COLO668 (cell line): ENCODE data around the gene EMC10.

Source experiments
- DNase-seq: peaks from one replicate; lab custom pipeline; 2025; ENCODE audit not compliant: unreplicated experiment; lab: John Stamatoyannopoulos, UW

The EMC10 gene

GRCh38 chr19:50477751-50478515 is 1.6 kb downstream of the EMC10 start:
- DNase-seq: no peak

- DNase-seq: peak; percentile 5
Observed at GRCh38 chr19:50478901-50479715, 2.8 kb downstream of the EMC10 start.

- DNase-seq: no peak
Observed at GRCh38 chr19:50479761-50480251, 3.5 kb downstream of the EMC10 start.

GRCh38 chr19:50480281-50481111 is 4.2 kb downstream of the EMC10 start:
- DNase-seq: no peak

- no peak for DNase-seq
Observed at GRCh38 chr19:50481351-50482149, 5.2 kb downstream of the EMC10 start.

- no peak for DNase-seq
Observed at GRCh38 chr19:50482271-50482855, 6.1 kb downstream of the EMC10 start.

- DNase-seq: no peak
Observed at GRCh38 chr19:50482916-50483315, 6.6 kb downstream of the EMC10 start.

- no peak for DNase-seq
Observed at GRCh38 chr19:50485284-50485955, 9.1 kb downstream of the EMC10 start.

GRCh38 chr19:50486823-50487515 is 10.7 kb downstream of the EMC10 start:
- DNase-seq: peak; percentile 72

GRCh38 chr19:50488389-50489194 is 12.3 kb downstream of the EMC10 start:
- DNase-seq: no peak

- DNase-seq: no peak
Observed at GRCh38 chr19:50489461-50490011, 13.2 kb downstream of the EMC10 start.

- DNase-seq: no peak
Observed at GRCh38 chr19:50490411-50490811, 14.1 kb downstream of the EMC10 start.

GRCh38 chr19:50490991-50491472 is 14.7 kb downstream of the EMC10 start:
- no peak for DNase-seq

GRCh38 chr19:50492303-50493052 is 16.2 kb downstream of the EMC10 start:
- no peak for DNase-seq

GRCh38 chr19:50493171-50493570 is 16.9 kb downstream of the EMC10 start:
- no peak for DNase-seq

- DNase-seq: no peak
Observed at GRCh38 chr19:50494186-50495019, 18.1 kb downstream of the EMC10 start.
